Fibroblast of skin of left biceps (primary cell): ENCODE results near the gene ASB11.
"Not testable (repeated sequence)": the region's sequence is repeated elsewhere in the genome, so short reads cannot be mapped to it uniquely, and the experiment has no call there.

Experiments used
- DNase-seq, 2 experiments: peaks; one replicate each; pipeline ENCODE4 v3.0.0-alpha.2; 2013; ENCODE audit warnings: low read depth in 2 of 2

ASB11 gene

GRCh38 chrX:15305899-15306298 lies 9.5 kb downstream of the ASB11 start:
- not testable (repeated sequence) for DNase-seq

GRCh38 chrX:15301924-15302323 lies 13.5 kb downstream of the ASB11 start:
- DNase-seq: no peak

- no peak for DNase-seq
Observed at GRCh38 chrX:15299941-15300851, 15.2 kb downstream of the ASB11 start.

GRCh38 chrX:15298780-15299179 lies 16.7 kb downstream of the ASB11 start:
- no peak for DNase-seq

GRCh38 chrX:15298201-15298600 lies 17.2 kb downstream of the ASB11 start:
- DNase-seq: no peak

- DNase-seq: no peak
Observed at GRCh38 chrX:15293451-15293850, 22.0 kb downstream of the ASB11 start.

- no peak for DNase-seq
Observed at GRCh38 chrX:15292861-15293260, 22.6 kb downstream of the ASB11 start.

GRCh38 chrX:15277604-15278003 lies 37.8 kb downstream of the ASB11 start:
- no peak for DNase-seq

GRCh38 chrX:15274946-15275345 lies 40.5 kb downstream of the ASB11 start:
- no peak for DNase-seq

- DNase-seq: not testable (repeated sequence)
Observed at GRCh38 chrX:15273275-15273674, 42.2 kb downstream of the ASB11 start.

GRCh38 chrX:15271757-15272156 lies 43.7 kb downstream of the ASB11 start:
- no peak for DNase-seq

- peak; percentile 20 for DNase-seq
Observed at GRCh38 chrX:15269618-15270521, 45.6 kb downstream of the ASB11 start, which contains the start of gene ASB9. Gene ASB9, minus strand, starts transcription at chrX:15270083. Its CDS starts 209 bp downstream, at chrX:15269874.

- DNase-seq: no peak
Observed at GRCh38 chrX:15269120-15269519, 46.3 kb downstream of the ASB11 start.

GRCh38 chrX:15254852-15255251 lies 60.6 kb downstream of the ASB11 start:
- no peak for DNase-seq

GRCh38 chrX:15245896-15246295 lies 69.5 kb downstream of the ASB11 start:
- DNase-seq: no peak

- no peak for DNase-seq
Observed at GRCh38 chrX:15244421-15244820, 71.0 kb downstream of the ASB11 start.

GRCh38 chrX:15242899-15243555 lies 72.4 kb downstream of the ASB11 start:
- peak; percentile 1 to 6 for DNase-seq

- DNase-seq: no peak
Observed at GRCh38 chrX:15241301-15241700, 74.1 kb downstream of the ASB11 start.

GRCh38 chrX:15240414-15240813 lies 75.0 kb downstream of the ASB11 start:
- no peak for DNase-seq

GRCh38 chrX:15236146-15236545 lies 79.3 kb downstream of the ASB11 start:
- no peak for DNase-seq

- DNase-seq: no peak
Observed at GRCh38 chrX:15235001-15235400, 80.4 kb downstream of the ASB11 start.
